ENCODE measurements around the gene WIPF1.
"Not testable (repeated sequence)": the region's sequence is repeated elsewhere in the genome, so short reads cannot be mapped to it uniquely, and the experiment has no call there.

DNA sequence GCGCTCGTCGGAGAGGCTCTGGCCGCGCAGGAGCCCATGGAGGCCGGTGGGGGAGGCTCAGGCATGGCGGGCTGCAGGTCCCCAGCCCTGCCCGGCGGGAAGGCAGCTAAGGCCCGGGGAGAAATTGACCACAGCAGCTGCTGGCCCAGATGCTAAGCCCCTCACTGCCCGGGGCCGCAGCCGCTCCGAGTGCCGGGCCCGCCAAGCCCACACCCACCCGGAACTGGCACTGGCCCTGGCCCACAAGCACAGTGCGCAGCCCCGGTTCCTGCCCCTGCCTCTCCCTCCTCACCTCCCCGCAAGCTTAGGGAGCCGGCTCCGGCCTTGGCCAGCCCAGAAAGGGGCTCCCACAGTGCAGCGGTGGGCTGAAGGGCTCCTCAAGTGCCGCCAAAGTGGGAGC lies 49.0 kb downstream of the WIPF1 start:
- TF ChIP-seq, protein P1, sequence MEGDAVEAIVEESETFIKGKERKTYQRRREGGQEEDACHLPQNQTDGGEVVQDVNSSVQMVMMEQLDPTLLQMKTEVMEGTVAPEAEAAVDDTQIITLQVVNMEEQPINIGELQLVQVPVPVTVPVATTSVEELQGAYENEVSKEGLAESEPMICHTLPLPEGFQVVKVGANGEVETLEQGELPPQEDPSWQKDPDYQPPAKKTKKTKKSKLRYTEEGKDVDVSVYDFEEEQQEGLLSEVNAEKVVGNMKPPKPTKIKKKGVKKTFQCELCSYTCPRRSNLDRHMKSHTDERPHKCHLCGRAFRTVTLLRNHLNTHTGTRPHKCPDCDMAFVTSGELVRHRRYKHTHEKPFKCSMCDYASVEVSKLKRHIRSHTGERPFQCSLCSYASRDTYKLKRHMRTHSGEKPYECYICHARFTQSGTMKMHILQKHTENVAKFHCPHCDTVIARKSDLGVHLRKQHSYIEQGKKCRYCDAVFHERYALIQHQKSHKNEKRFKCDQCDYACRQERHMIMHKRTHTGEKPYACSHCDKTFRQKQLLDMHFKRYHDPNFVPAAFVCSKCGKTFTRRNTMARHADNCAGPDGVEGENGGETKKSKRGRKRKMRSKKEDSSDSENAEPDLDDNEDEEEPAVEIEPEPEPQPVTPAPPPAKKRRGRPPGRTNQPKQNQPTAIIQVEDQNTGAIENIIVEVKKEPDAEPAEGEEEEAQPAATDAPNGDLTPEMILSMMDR (optimal IDR thresholded peaks at IDR 0.05 in 1 of 3, IDR thresholded peaks at IDR 0.05 in 1 of 3, conservative IDR thresholded peaks at IDR 0.05 in 1 of 3; ENCODE audit: extremely low read depth in 1 of 3, insufficient read depth in 2 of 3, low read length in 3 of 3) = not testable (repeated sequence)
- not testable (repeated sequence) for TF ChIP-seq EZH2 (IDR thresholded peaks at IDR 0.05; ENCODE audit: low read length)

Data from keratinocyte (primary cell).